ENCODE measurements around the gene CCDC177.

DNA sequence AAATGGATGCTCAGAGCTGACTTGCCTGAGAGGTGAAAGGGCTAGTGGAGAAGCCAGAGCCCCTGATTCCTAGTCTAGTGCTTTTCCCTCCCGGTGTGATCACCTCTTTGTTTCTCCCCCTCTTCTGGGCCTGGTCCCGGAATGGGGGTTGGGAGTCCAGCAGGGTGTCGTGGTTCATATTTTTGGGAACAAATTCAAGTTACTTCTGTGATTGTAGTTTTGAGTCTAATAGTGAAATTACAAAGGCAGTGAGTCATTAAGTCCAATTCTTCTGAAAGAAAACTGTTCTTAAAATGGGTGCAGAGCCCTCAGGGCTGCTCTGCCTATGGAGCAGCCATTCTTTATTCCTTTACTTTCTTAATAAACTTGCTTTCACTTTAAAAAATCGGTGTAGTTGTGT lies 44.3 kb upstream of the CCDC177 start:
- TF ChIP-seq EZH2phosphoT487 (IDR thresholded peaks at IDR 0.05; ENCODE audit: insufficient read depth, low read depth) (no peak), EZH2 (IDR thresholded peaks at IDR 0.05; ENCODE audit: insufficient read depth, poor library complexity, severe bottlenecking) (no peak)
